IMR-90 (cell line): ENCODE data around the gene KCTD11. TPM values are rescaled to one million over a fixed set of nuclear protein-coding genes. Genes with fewer than 3 reads are reported as not detected.
A peak's percentile ranks its signal among the peaks of the same experiment; 100 is the strongest.

Experiments used
- ATAC-seq: fragments of 200-7000 bp; cut with Tn5 transposase; 2 replicates; pipeline ENCODE4 v1.9.1; 2020; ENCODE audit warnings: low read depth, mild to moderate bottlenecking, moderate library complexity
- BruUV-seq: library from RNA; stranded (reverse); fragments of 400-500 nt; replicated peaks from 2 replicates; lab custom pipeline; 2021; lab: Mats Ljungman, UMichigan
- CTCF ChIA-PET: fragments of 300-600 bp; formaldehyde crosslinking; extraction: SDS; loops from one replicate; lab custom pipeline; 2021; ENCODE audit warnings: antibody characterized with exemption; lab: Yijun Ruan, JAX
- POLR2A ChIA-PET: fragments of 300-600 bp; sonication (Branson Sonifier 250); formaldehyde crosslinking; loops from one replicate; lab custom pipeline; 2022; ENCODE audit warnings: antibody characterized with exemption; ENCODE audit not compliant: unreplicated experiment; lab: Charles Lee
- DNase-seq: peaks from one replicate; pipeline ENCODE4 v3.0.0; 2013
- H2AFZ ChIP-seq: replicated peaks from 2 replicates; pipeline ENCODE3; 2013; ENCODE audit warnings: low read length, mild to moderate bottlenecking; ENCODE audit not compliant: poor library complexity
- H2AK5ac ChIP-seq: 2 replicates; pipeline ENCODE4 v1.6.1; 2013; ENCODE audit warnings: low read depth, low read length, inconsistent platforms
- H2AK9ac ChIP-seq: replicated peaks from 2 replicates; pipeline ENCODE3; 2013; ENCODE audit warnings: mild to moderate bottlenecking, low read depth, low read length, moderate library complexity; ENCODE audit not compliant: poor library complexity
- H2BK120ac ChIP-seq: 2 replicates; pipeline ENCODE4 v1.6.1; 2013; ENCODE audit warnings: low read depth, low read length, inconsistent platforms
- H2BK15ac ChIP-seq: 3 replicates; pipeline ENCODE4 v1.6.1; 2013; ENCODE audit warnings: low read depth, low read length, inconsistent platforms
- H2BK20ac ChIP-seq: 2 replicates; pipeline ENCODE4 v1.6.1; 2013; ENCODE audit warnings: low read depth, mild to moderate bottlenecking, inconsistent platforms, low read length, moderate library complexity
- H2BK5ac ChIP-seq: 2 replicates; pipeline ENCODE4 v1.6.1; 2013; ENCODE audit warnings: mild to moderate bottlenecking, low read depth, low read length, inconsistent platforms; ENCODE audit not compliant: poor library complexity, severe bottlenecking
- H3K14ac ChIP-seq: replicated peaks from 2 replicates; pipeline ENCODE4 v1.6.1; 2013; ENCODE audit warnings: low read depth, low read length, inconsistent platforms
- H3K18ac ChIP-seq: 2 replicates; pipeline ENCODE4 v1.6.1; 2013; ENCODE audit warnings: low read depth, low read length, control low read depth
- H3K23ac ChIP-seq: 2 replicates; pipeline ENCODE4 v1.6.1; 2013; ENCODE audit warnings: low read depth, low read length, inconsistent platforms
- H3K27ac ChIP-seq: 2 replicates; pipeline ENCODE4 v1.5.1; 2013; ENCODE audit warnings: mild to moderate bottlenecking, control low read depth, low read length; ENCODE audit not compliant: insufficient read depth
- H3K27me3 ChIP-seq: 2 replicates; pipeline ENCODE4 v1.6.1; 2013; ENCODE audit warnings: low read length; ENCODE audit not compliant: control insufficient read depth, insufficient read depth
- H3K36me3 ChIP-seq: 2 replicates; pipeline ENCODE4 v1.6.1; 2013; ENCODE audit warnings: low read length, mixed read lengths; ENCODE audit not compliant: control insufficient read depth, insufficient read depth
- H3K4ac ChIP-seq: 2 replicates; pipeline ENCODE4 v1.6.1; 2013; ENCODE audit warnings: low read depth, low read length, inconsistent platforms
- H3K4me1 ChIP-seq: 2 replicates; pipeline ENCODE4 v1.6.1; 2013; ENCODE audit warnings: low read length, mixed read lengths; ENCODE audit not compliant: control insufficient read depth, insufficient read depth
- H3K4me2 ChIP-seq: 2 replicates; pipeline ENCODE4 v1.6.1; 2013; ENCODE audit warnings: low read depth, mild to moderate bottlenecking, control low read depth, low read length, moderate library complexity
- H3K4me3 ChIP-seq: 2 replicates; pipeline ENCODE4 v1.5.1; 2013; ENCODE audit warnings: low read depth, mild to moderate bottlenecking, control low read depth, low read length, moderate library complexity; ENCODE audit not compliant: insufficient read depth
- H3K56ac ChIP-seq: 2 replicates; pipeline ENCODE4 v1.6.1; 2013; ENCODE audit warnings: low read length, inconsistent platforms; ENCODE audit not compliant: insufficient read depth; ENCODE audit errors: extremely low read depth
- H3K79me1 ChIP-seq, 2 experiments: 2 replicates each; pipeline ENCODE4 v1.6.1; 2013; ENCODE audit warnings: low read length in 2 of 2, inconsistent platforms in 1 of 2, low read depth in 1 of 2
- H3K9ac ChIP-seq: 2 replicates; pipeline ENCODE4 v1.6.1; 2013; ENCODE audit warnings: low read depth, low read length, control low read depth
- H3K9me1 ChIP-seq: 2 replicates; pipeline ENCODE4 v1.6.1; 2013; ENCODE audit warnings: low read length, inconsistent platforms; ENCODE audit not compliant: insufficient read depth
- H3K9me3 ChIP-seq: 2 replicates; pipeline ENCODE4 v1.6.1; 2013; ENCODE audit warnings: low read length; ENCODE audit not compliant: control insufficient read depth, insufficient read depth
- H4K20me1 ChIP-seq: 2 replicates; pipeline ENCODE4 v1.6.1; 2013; ENCODE audit warnings: low read length, inconsistent platforms; ENCODE audit not compliant: insufficient read depth
- H4K5ac ChIP-seq: 2 replicates; pipeline ENCODE4 v1.6.1; 2013; ENCODE audit warnings: mild to moderate bottlenecking, low read depth, low read length, control low read depth
- H4K8ac ChIP-seq, 2 experiments: 2 replicates each; pipeline ENCODE4 v1.6.1; 2013; ENCODE audit warnings: low read depth in 2 of 2, low read length in 2 of 2, control low read depth in 1 of 2, inconsistent platforms in 1 of 2
- H4K91ac ChIP-seq: 2 replicates; pipeline ENCODE4 v1.6.1; 2013; ENCODE audit warnings: low read depth, low read length, inconsistent platforms; ENCODE audit not compliant: insufficient read depth
- POLR2A ChIP-seq: IDR thresholded peaks from 2 replicates; pipeline ENCODE4 v1.6.1; 2012; ENCODE audit warnings: mild to moderate bottlenecking, low read depth, low read length
- RAD21 ChIP-seq: IDR thresholded peaks from 2 replicates; pipeline ENCODE4 v1.6.1; 2012; ENCODE audit warnings: low read length, improper control_type of control experiment
- WGBS, 2 experiments: methylation state at CpG; one replicate each; pipeline versions ENCODE4 v1.1.5 to v1.1.7; 2013; ENCODE audit warnings: missing lambda C conversion rate in 2 of 2; ENCODE audit not compliant: insufficient read length in 1 of 2; ENCODE audit errors: extremely low coverage in 2 of 2; 5-methylcytosine and 5-hydroxymethylcytosine counted together
- dilution Hi-C: fragments of 300-500 bp; cut with HindIII; formaldehyde crosslinking; loops from one replicate; pipeline ENCODE4 v1.14.3; 2018; ENCODE audit warnings: low sequenced_read_pairs; ENCODE audit not compliant: unreplicated experiment
- in situ Hi-C: fragments of 300-500 bp; cut with MboI; formaldehyde crosslinking; loops from 3 replicates; pipeline ENCODE4 v1.14.3; 2019; ENCODE audit warnings: low sequenced_read_pairs, inconsistent platforms, mixed read lengths
- intact Hi-C: fragments of 100-400 bp; cut with micrococcal nuclease; formaldehyde crosslinking; loops from 2 replicates; pipeline ENCODE4 v1.10.0; 2022
- polyA plus RNA-seq, 3 experiments: library from polyadenylated mRNA; depleted of rRNA; stranded (reverse); fragments of >200 nt; gene quantifications; 2 replicates each; pipeline ENCODE4 v1.2.3, GENCODE V29; 2012; ENCODE audit warnings: low replicate concordance in 1 of 3
- total RNA-seq: library from RNA; depleted of rRNA; stranded (reverse); fragments of >200 nt; gene quantifications from 2 replicates; pipeline ENCODE4 v1.2.3, GENCODE V29; 2012

The KCTD11 gene
- total and polyA plus RNA-seq, 2 of the 4 experiments (the other 2 are of a cell fraction), result 10.8 to 16.4 TPM

GRCh38 chr17:7384489-7385081, 32.6 kb downstream of the KCTD11 start:
- no peak for ATAC-seq

More at GRCh38 chr17:7384489-7385081, 32.6 kb downstream of the KCTD11 start:
- Histone ChIP-seq H3K4ac (no peak overlapping the region), H3K9me1 (peaks cover 2% of the 10 kb centered on the region; the same call in 1 of the 2 replicates), H3K14ac (0 out of 2 replicates have a peak overlapping the region, but pooled peaks have one; percentile 5), H2BK15ac (no peak overlapping the region), H4K5ac (no peak overlapping the region), H3K56ac (no peak overlapping the region), H3K4me3 (no peak overlapping the region), H4K8ac (no peak overlapping the region), H2AFZ (peak overlapping the region; percentile 89), H4K91ac (no peak overlapping the region), H3K4me2 (no peak overlapping the region; the same call in 1 of the 2 replicates), H3K27ac (no peak overlapping the region), H3K79me1 (no peaks in the 10 kb centered on the region), H4K20me1 (no peaks in the 10 kb centered on the region), H3K9me3 (peaks cover 5% of the 10 kb centered on the region; the same call in 1 of the 2 replicates), H2BK5ac (no peak overlapping the region), H3K27me3 (peaks cover 25% of the 10 kb centered on the region), H2AK9ac (no peak overlapping the region), H3K36me3 (peaks cover 16% of the 10 kb centered on the region; the same call in 1 of the 2 replicates), H2BK20ac (no peak overlapping the region), H3K18ac (no peak overlapping the region), H3K4me1 (peaks cover 7% of the 10 kb centered on the region; the same call in 1 of the 2 replicates), H3K9ac (no peak overlapping the region), H3K23ac (no peak overlapping the region; the same call in none of the 2 replicates), H2AK5ac (0 out of 2 replicates have a peak overlapping the region, but pooled peaks have one; percentile 20), H2BK120ac (no peak overlapping the region)
- no peak for DNase-seq
- POLR2A ChIA-PET, result interaction anchor here (1.0 kb wide), 1 partner anchor 10 kb away, joined by 5 read pairs; the partner anchor contains the start of gene PLSCR3
- dilution Hi-C loops (no loop called here), in situ Hi-C loops (no loop called here), intact Hi-C loops (no loop called here)
- CTCF ChIA-PET, result no interaction called here
- BruUV-seq, result no TSS peak
- TF ChIP-seq RAD21 (no peak), POLR2A (no peak)
- 40% methylated on average over 11 of the region's 23 CpGs; no CpG with 5 or more reads in 1 of the 2 experiments for WGBS, 2 experiments
